ENCODE data around the gene PFKFB4. TPM values are rescaled to one million over a fixed set of nuclear protein-coding genes. Genes with fewer than 3 reads are reported as not detected.
A peak's percentile ranks its signal among the peaks of the same experiment; 100 is the strongest.

PFKFB4 gene
- polyA plus RNA-seq, 1 of the 3 experiments (the other 2 are of a cell fraction) = 5.7 TPM

- TF ChIP-seq SIN3A (IDR thresholded peaks at IDR 0.05; ENCODE audit: borderline replicate concordance, low read depth, low read length) = no peak
- TF ChIP-seq TCF12 (IDR thresholded peaks at IDR 0.05) = no peak
Observed at GRCh38 chr3:48567500-48567899, 10.9 kb upstream of the PFKFB4 start (continued).

GRCh38 chr3:48567090-48567489 lies 10.5 kb upstream of the PFKFB4 start:
- 89% methylated on average over 5 of the region's 5 CpGs for WGBS (ENCODE audit: low lambda C conversion rate)
- POLR2A ChIA-PET = no interaction called here

DNA sequence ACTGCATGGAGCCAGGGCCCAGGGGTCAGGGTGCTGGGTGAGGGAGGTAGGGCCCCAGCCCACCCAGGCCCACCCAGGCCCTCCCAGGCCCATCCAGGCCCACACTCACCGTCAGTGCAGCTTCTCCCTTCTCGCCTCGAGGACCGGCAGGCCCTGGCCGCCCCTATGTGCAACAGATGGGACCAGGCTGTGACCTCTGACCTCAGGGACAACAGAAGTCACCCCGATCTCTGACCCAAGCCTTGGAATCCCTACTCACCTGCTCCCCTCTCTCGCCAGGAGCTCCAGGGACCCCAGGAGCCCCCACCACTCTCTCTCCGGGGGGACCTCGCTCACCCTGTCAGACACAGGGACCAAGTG lies 9.8 kb upstream of the PFKFB4 start:
- H3K4me1 ChIP-seq (ENCODE audit: control insufficient read depth in 1 of 2, insufficient read depth in 2 of 2, low read depth in 1 of 2, low read length in 1 of 2) = peaks cover 33 to 50% of the 10 kb centered on the region in 2 experiments; a peak in 3 of 4 replicates
- no peaks in the 10 kb centered on the region for H3K9me2 ChIP-seq
- no peaks in the 10 kb centered on the region for H3K9me3 ChIP-seq
- no peaks in the 10 kb centered on the region for H3K79me2 ChIP-seq (ENCODE audit: insufficient read depth)
- H4K20me1 ChIP-seq (ENCODE audit: insufficient read depth) = no peaks in the 10 kb centered on the region
- no peak overlapping the region for H2AFZ ChIP-seq (ENCODE audit: low read depth)
- no peaks in the 10 kb centered on the region for H3K27me3 ChIP-seq (ENCODE audit: insufficient read depth)
- WGBS (ENCODE audit: low lambda C conversion rate) = 100% methylated on average over 2 of the region's 9 CpGs
- no peak for DNase-seq
- no peak overlapping the region; the same call in 1 of the 2 replicates for H3K4me2 ChIP-seq
- no peaks in the 10 kb centered on the region for H3K36me3 ChIP-seq (replicated peaks in 1 of 2; ENCODE audit: control insufficient read depth in 1 of 2, insufficient read depth in 2 of 2, low read length in 1 of 2)
- no peak overlapping the region for H3K4me3 ChIP-seq (ENCODE audit: low read depth in 2 of 2, low read length in 1 of 2)
- ChIA-PET CTCF (interaction anchor here (1.0 to 1.4 kb wide), 3 partner anchors 17 to 130 kb away, joined by 3 to 4 read pairs (median 4); partner anchors contain the start of gene UQCRC1), POLR2A (no interaction called here)
- peak overlapping the region; percentile 67 to 93; a peak in 3 of 4 replicates for H3K27ac ChIP-seq (ENCODE audit: low read depth in 2 of 2, low read length in 1 of 2)
- peaks cover 20% of the 10 kb centered on the region for H3F3A ChIP-seq (replicated peaks; ENCODE audit: insufficient read depth)
- no peak for TF ChIP-seq YY1 (IDR thresholded peaks at IDR 0.05; ENCODE audit: low read depth)
- no peak for TF ChIP-seq FOXM1 (IDR thresholded peaks at IDR 0.05; ENCODE audit: low read depth)
- TF ChIP-seq, protein P1, sequence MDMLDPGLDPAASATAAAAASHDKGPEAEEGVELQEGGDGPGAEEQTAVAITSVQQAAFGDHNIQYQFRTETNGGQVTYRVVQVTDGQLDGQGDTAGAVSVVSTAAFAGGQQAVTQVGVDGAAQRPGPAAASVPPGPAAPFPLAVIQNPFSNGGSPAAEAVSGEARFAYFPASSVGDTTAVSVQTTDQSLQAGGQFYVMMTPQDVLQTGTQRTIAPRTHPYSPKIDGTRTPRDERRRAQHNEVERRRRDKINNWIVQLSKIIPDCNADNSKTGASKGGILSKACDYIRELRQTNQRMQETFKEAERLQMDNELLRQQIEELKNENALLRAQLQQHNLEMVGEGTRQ (IDR thresholded peaks at IDR 0.05; ENCODE audit: borderline replicate concordance, low read depth, low read length) = no peak
- TF ChIP-seq NFIC (IDR thresholded peaks at IDR 0.05; ENCODE audit: borderline replicate concordance) = no peak
- no peak for TF ChIP-seq MXI1 (IDR thresholded peaks at IDR 0.05; ENCODE audit: low read depth, low read length)
- TF ChIP-seq PBX3 (IDR thresholded peaks at IDR 0.05) = no peak
- no peak for TF ChIP-seq GATA2 (CRISPR knock-in tag; IDR thresholded peaks at IDR 0.05)
- TF ChIP-seq FOSL2 (IDR thresholded peaks at IDR 0.05; ENCODE audit: borderline replicate concordance, low read depth) = no peak
- TF ChIP-seq RCOR1 (IDR thresholded peaks at IDR 0.05; ENCODE audit: low read length) = no peak
- no peak for TF ChIP-seq TEAD4 (IDR thresholded peaks at IDR 0.05; ENCODE audit: borderline replicate concordance, insufficient read depth)
- no peak for TF ChIP-seq MAX (IDR thresholded peaks at IDR 0.05; ENCODE audit: low read depth)
- TF ChIP-seq SIN3A (IDR thresholded peaks at IDR 0.05; ENCODE audit: borderline replicate concordance, low read depth, low read length) = no peak
- H3K9ac ChIP-seq = no peak overlapping the region

More at GRCh38 chr3:48567090-48567489, 10.5 kb upstream of the PFKFB4 start:
- Histone ChIP-seq H3K4me2 (no peak overlapping the region), H3K27me3 (ENCODE audit: insufficient read depth) (no peaks in the 10 kb centered on the region), H3K9me3 (no peaks in the 10 kb centered on the region), H3K4me1 (ENCODE audit: control insufficient read depth in 1 of 2, insufficient read depth in 2 of 2, low read depth in 1 of 2, low read length in 1 of 2) (peaks cover 33 to 43% of the 10 kb centered on the region in 2 experiments; a peak in 3 of 4 replicates), H3F3A (replicated peaks; ENCODE audit: insufficient read depth) (peaks cover 15% of the 10 kb centered on the region), H2AFZ (ENCODE audit: low read depth) (no peak overlapping the region), H3K27ac (ENCODE audit: low read depth in 2 of 2, low read length in 1 of 2) (no peak overlapping the region), H4K20me1 (ENCODE audit: insufficient read depth) (no peaks in the 10 kb centered on the region), H3K79me2 (ENCODE audit: insufficient read depth) (no peaks in the 10 kb centered on the region), H3K36me3 (replicated peaks in 1 of 2; ENCODE audit: control insufficient read depth in 1 of 2, insufficient read depth in 2 of 2, low read length in 1 of 2) (no peaks in the 10 kb centered on the region), H3K4me3 (ENCODE audit: low read depth in 2 of 2, low read length in 1 of 2) (no peak overlapping the region), H3K9ac (no peak overlapping the region), H3K9me2 (no peaks in the 10 kb centered on the region)
- DNase-seq = no peak
- CTCF ChIA-PET = interaction anchor here (1.4 kb wide), 1 partner anchor 18 kb away, joined by 4 read pairs; no protein-coding TSS in a partner anchor
- TF ChIP-seq MEF2A (IDR thresholded peaks at IDR 0.05; ENCODE audit: borderline replicate concordance, low read depth) (no peak), RAD21 (IDR thresholded peaks at IDR 0.05; ENCODE audit: low read length) (no peak), EP300 (IDR thresholded peaks at IDR 0.05; ENCODE audit: borderline replicate concordance in 1 of 2, low read depth in 1 of 2, low read length in 1 of 2) (no peak), FOSL2 (IDR thresholded peaks at IDR 0.05; ENCODE audit: borderline replicate concordance, low read depth) (no peak), YY1 (IDR thresholded peaks at IDR 0.05; ENCODE audit: low read depth) (no peak), MAX (IDR thresholded peaks at IDR 0.05; ENCODE audit: low read depth) (no peak), ELF1 (IDR thresholded peaks at IDR 0.05) (no peak), PBX3 (IDR thresholded peaks at IDR 0.05) (no peak), POLR2AphosphoS5 (IDR thresholded peaks at IDR 0.05; ENCODE audit: low read depth, low read length) (no peak), MXI1 (IDR thresholded peaks at IDR 0.05; ENCODE audit: low read depth, low read length) (no peak), RCOR1 (IDR thresholded peaks at IDR 0.05; ENCODE audit: low read length) (no peak), GATA2 (CRISPR knock-in tag; IDR thresholded peaks at IDR 0.05) (no peak), FOXM1 (IDR thresholded peaks at IDR 0.05; ENCODE audit: low read depth) (no peak), NFIC (IDR thresholded peaks at IDR 0.05; ENCODE audit: borderline replicate concordance) (no peak)
- TF ChIP-seq, protein P1 (IDR thresholded peaks at IDR 0.05; ENCODE audit: borderline replicate concordance, low read depth, low read length) = no peak
